Activated T-cell treated with anti-CD3 and anti-CD28 coated beads, Interleukin-2, amount 50 U/mL, for 48 hours (primary cell): ENCODE results near the gene MORN1.

Experiments
- DNase-seq, 2 experiments: peaks; one replicate each; pipeline ENCODE4 v3.0.0-alpha.2; 2020

Gene MORN1

GRCh38 chr1:2418791-2419320 lies 27.5 kb upstream of the MORN1 start:
- DNase-seq: no peak

DNA sequence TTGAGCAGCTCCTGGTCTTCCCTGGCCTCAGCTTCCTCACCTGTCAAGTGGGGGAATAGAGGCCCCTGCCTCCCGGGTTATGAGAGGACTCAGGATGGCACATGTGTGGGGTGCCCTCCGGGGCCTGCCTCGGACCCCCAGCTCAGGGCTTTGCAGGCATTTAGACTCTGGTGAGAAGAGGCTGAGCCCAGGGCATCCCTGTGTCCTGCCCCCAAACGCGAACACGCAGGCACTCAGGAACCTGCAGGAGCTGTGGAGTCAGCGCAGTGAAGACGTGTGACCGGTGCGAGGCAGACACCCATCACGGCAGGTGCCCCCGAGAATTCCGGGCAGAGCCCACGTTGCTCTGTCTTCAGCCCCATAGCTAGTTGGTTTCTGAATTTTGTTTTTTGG lies 26.5 kb upstream of the MORN1 start:
- no peak for DNase-seq

- DNase-seq: no peak
Observed at GRCh38 chr1:2417083-2417832, 25.9 kb upstream of the MORN1 start.

- DNase-seq: peak; percentile 46 to 47
Observed at GRCh38 chr1:2416403-2416802, 25.0 kb upstream of the MORN1 start.

- DNase-seq: peak; percentile 62 to 66
Observed at GRCh38 chr1:2415801-2416208, 24.5 kb upstream of the MORN1 start.

- DNase-seq: peak in 1 of 2 experiments; percentile 32
Observed at GRCh38 chr1:2415337-2415736, 24.0 kb upstream of the MORN1 start.

GRCh38 chr1:2414297-2414958 lies 23.1 kb upstream of the MORN1 start:
- peak; percentile 88 to 90 for DNase-seq

DNA sequence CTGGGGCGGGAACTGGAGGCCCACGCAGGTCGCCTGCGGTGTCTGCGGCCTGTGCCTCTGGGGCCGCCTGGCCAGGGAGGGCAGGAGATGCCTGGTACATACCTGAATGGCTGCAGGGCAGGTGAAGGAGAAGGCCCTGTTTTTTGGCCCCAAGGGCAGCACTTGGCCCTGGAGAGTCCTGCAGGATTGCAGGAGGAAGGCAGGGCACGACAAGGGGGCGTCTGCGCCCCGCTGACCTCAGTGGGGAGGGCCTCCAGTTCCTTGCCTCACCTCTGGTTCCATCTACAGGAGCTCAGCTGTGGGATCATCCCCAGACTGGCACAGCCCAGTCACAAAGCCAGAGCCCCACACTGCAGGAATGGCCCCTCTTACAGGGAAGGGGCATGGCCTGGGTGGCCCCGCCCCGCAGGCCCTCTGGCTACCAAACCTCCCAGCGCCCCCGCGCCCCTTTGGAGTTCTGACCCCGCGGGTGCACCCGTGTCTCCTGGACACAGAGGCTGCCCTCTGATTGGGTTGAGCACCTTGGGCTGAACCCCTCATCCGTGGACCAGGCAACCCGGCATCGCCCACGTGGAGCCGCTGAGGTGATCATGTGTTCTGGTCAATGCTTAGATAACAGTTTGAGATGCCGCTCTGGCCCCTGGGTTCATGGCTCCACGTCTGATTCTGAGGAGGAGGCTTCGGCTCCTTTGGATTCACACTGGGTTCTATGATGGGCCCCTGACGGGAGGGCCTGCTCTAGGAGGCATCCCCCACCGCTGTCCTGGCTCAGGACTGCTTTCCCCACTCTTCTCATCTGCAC lies 22.3 kb upstream of the MORN1 start:
- DNase-seq: peak; percentile 61

GRCh38 chr1:2412773-2413494 lies 21.6 kb upstream of the MORN1 start:
- DNase-seq: peak in 1 of 2 experiments; percentile 62

DNA sequence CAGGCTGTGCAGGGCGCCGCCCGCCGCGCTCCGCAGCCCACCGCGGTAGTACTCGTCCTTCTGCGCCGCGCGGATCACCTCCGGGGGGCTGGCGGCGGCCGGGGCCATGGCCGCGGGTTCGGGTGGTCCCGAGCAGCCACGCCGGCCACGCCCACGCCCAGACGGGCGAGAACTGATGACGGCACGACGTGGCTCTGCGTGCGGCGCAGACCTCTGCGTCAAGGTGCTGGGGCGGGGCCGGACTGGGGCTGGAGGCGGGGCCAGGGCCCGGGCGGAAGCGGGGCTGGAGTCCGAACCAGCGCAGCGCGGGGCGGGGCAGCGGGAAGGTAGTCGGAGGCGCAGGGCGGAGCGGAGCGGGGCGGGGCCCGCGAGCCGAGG lies 21.0 kb upstream of the MORN1 start, which contains the start of gene PEX10:
PEX10 (minus strand) TSS at position 170 of the 378 bp plus-strand sequence; CDS start at position 108, 62 bp downstream.
- peak; percentile 99 to 100 for DNase-seq

GRCh38 chr1:2411801-2412394 lies 20.5 kb upstream of the MORN1 start:
- peak in 1 of 2 experiments; percentile 27 for DNase-seq

- DNase-seq: no peak
Observed at GRCh38 chr1:2409745-2410144, 18.4 kb upstream of the MORN1 start.

DNA sequence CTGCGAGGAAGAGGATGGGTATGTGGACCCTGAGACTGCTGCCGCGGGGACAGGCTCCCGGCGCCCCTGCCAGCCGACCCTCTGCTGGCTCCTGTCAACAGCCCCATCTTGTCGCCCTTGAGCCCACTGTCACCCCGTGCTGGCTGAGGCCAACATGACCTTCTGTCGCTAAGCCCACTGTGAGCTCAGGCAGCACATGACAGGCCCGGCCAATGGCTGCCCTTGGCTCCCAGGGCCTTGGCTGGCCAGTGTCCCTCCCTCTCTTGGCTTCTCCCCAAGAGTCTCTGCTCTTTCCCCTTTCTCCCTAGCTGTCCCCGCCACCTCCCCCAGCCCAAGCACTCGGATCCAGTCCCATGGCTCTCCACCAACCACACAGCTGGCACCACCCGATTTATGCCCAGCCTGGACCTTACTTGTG lies 17.5 kb upstream of the MORN1 start:
- no peak for DNase-seq

DNA sequence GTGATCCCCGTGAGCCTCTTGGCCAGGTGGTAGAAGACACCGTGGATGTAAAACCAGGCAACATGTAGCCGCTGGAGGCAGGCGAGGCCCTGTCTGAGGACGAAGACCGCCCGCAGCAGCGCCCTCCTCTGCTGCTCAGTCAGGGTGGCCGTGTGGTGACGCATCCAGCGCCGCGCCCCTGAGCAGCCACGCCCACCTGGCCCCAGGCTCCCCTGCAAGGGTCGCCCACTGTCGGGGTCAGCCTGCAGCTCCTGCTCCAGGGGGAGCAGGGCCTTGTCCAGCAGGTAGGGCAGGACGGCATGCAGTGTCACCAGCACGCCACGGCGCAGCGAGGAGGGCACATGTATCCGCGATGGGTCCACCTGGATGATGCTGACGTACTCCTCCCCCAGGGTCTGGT lies 17.1 kb upstream of the MORN1 start:
- DNase-seq: no peak

DNA sequence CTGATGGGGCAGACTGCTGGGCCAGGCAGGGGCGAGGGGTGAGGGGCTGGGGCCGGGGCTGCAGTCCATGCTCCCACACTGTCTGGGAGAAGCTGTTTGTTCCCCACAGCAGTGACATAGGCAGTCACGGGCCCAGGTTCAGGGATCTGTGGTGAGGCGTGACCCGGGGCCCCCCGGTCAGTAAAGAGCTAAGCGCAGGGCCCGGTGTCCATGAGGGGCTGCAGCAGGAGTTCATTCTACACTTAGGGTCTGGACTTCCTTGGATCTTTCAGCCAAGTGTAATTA lies 16.6 kb upstream of the MORN1 start:
- no peak for DNase-seq

GRCh38 chr1:2407166-2407990 lies 16.0 kb upstream of the MORN1 start:
- DNase-seq: no peak

- DNase-seq: no peak
Observed at GRCh38 chr1:2406451-2407041, 15.2 kb upstream of the MORN1 start.

DNA sequence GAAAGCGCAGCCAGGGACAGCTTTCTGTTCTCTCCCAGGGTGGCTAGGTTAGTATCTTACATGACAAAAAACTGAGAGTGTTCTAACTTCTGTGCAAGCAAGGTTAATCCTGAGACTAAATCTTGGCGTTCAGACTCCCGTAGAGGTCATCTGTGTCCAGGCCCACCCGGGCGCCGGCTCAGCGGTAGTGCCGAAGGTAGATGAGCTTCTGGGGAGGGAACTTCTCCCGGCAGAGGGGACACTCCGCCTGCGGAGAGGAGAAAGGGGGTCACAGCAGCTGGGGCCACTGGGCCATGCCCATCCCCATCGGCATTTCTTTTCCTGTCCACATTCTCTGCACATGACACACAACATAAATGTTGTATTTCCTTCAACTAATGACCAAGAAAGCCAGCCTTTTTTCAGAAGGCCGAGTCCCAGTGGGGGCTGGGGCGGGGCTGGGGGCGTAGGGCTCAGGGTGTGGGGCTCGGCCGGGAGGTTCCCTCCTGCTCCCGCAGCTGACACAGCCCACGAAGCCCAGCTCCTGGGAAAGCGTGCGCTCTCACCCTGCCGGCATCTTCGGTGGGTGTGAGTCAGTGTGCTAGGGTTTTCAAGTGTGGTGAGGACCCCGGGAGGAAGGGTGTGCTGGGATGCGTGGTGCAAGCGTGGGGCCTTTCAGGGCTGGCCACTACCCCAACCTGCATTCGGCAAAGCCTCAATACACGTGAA lies 14.4 kb upstream of the MORN1 start:
- no peak for DNase-seq

DNA sequence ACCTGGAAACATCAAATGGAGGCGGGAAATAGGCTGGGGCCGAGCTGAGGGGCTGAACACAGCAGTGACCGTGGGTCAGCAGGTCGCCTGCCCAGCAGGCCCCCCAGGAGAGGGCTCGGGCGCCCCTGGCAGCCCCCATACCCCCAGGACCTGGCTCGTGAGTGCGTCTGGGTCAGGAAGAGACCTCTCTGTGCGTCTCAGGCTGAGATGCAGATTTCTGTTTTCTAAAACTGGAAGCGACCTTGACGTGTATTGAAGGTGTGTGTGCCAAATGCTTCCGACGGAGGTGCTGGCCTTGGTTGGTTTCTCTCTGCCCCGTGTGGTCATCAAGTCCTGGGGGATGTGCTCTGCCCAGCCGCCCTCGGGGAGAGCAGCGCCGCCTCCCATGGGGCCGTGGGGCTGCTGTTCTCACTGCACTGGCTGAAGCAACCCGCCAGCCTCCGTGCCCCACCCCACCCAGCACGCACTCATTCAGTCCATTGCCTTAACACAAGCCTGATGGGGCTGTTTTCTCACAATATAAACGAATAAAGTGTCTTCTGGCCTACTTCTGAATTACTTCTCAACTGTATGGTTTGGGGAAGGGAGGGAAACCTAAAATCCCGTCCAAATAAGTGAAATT lies 13.6 kb upstream of the MORN1 start:
- DNase-seq: no peak
